ENCODE data around the gene ROM1.

- TF ChIP-seq CTBP1 (IDR thresholded peaks at IDR 0.05; ENCODE audit: borderline replicate concordance): no peak
- no peak for TF ChIP-seq ELF4 (IDR thresholded peaks at IDR 0.05)
- no peak for TF ChIP-seq SUZ12 (IDR thresholded peaks at IDR 0.05)
- no peak for TF ChIP-seq FOXK2 (IDR thresholded peaks at IDR 0.05)
- TF ChIP-seq L3MBTL2 (conservative IDR thresholded peaks at IDR 0.05): no peak
- TF ChIP-seq ZNF384 (IDR thresholded peaks at IDR 0.05): no peak
- TF ChIP-seq FOXA1 (IDR thresholded peaks at IDR 0.05): no peak
- no peak for TF ChIP-seq FOXM1 (IDR thresholded peaks at IDR 0.05; ENCODE audit: borderline replicate concordance)
- no peak for TF ChIP-seq BHLHE40 (IDR thresholded peaks at IDR 0.05; ENCODE audit: borderline replicate concordance)
- no peak for TF ChIP-seq PKNOX1 (IDR thresholded peaks at IDR 0.05)
- TF ChIP-seq SP1 (IDR thresholded peaks at IDR 0.05): no peak
Observed at GRCh38 chr11:62599069-62599696, 13.9 kb upstream of the ROM1 start.
